ENCODE results near the gene ALK. TPM values are rescaled to one million over a fixed set of nuclear protein-coding genes. Genes with fewer than 3 reads are reported as not detected.

ALK gene
- total RNA-seq, 1 experiment from 2014 or later = 0.87 TPM

DNA sequence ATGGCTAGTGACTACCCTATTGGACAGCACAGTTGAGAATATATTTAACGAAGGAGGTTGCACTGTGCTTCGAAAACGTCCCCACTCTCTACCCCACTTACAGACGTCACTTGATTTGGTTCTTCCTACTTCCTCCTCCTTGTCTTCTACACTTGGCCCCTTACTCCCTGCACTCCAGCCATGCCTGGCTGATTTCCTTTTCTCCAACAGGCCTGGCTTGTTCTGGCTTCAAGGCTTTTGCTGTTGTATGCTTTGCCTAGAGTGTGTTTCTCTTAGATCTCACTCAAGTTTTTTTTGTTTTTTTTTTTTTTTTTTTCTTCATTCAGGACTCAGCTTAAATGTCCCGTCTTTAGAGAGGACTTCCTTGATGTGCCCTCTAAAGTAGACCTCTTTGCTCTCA, 469.4 kb downstream of the ALK start:
- TF ChIP-seq EZH2 (IDR thresholded peaks at IDR 0.05; ENCODE audit: low read length, unreplicated experiment) = no peak
- TF ChIP-seq, protein P1, sequence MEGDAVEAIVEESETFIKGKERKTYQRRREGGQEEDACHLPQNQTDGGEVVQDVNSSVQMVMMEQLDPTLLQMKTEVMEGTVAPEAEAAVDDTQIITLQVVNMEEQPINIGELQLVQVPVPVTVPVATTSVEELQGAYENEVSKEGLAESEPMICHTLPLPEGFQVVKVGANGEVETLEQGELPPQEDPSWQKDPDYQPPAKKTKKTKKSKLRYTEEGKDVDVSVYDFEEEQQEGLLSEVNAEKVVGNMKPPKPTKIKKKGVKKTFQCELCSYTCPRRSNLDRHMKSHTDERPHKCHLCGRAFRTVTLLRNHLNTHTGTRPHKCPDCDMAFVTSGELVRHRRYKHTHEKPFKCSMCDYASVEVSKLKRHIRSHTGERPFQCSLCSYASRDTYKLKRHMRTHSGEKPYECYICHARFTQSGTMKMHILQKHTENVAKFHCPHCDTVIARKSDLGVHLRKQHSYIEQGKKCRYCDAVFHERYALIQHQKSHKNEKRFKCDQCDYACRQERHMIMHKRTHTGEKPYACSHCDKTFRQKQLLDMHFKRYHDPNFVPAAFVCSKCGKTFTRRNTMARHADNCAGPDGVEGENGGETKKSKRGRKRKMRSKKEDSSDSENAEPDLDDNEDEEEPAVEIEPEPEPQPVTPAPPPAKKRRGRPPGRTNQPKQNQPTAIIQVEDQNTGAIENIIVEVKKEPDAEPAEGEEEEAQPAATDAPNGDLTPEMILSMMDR (conservative IDR thresholded peaks at IDR 0.05; ENCODE audit: low read depth, low read length) = no peak
- no peak for TF ChIP-seq EZH2phosphoT487 (IDR thresholded peaks at IDR 0.05; ENCODE audit: borderline replicate concordance, low read length)
- no peak overlapping the region for H2AFZ ChIP-seq (ENCODE audit: low read length)
- H3K4me1 ChIP-seq (ENCODE audit: insufficient read depth, low read length) = 0 out of 2 replicates have a peak, but pooled peaks cover 4% of the 10 kb centered on the region
- H3K27me3 ChIP-seq (ENCODE audit: low read length) = no peaks in the 10 kb centered on the region
- H4K20me1 ChIP-seq (ENCODE audit: low read length) = no peaks in the 10 kb centered on the region
- ChIA-PET CTCF (no interaction called here), POLR2A (ENCODE audit: unreplicated experiment) (no interaction called here)
- no peak overlapping the region for H3K4me2 ChIP-seq (ENCODE audit: low read length)
- H3K9me2 ChIP-seq (replicated peaks; ENCODE audit: low read length) = no peaks in the 10 kb centered on the region
- no TSS peak for BruUV-seq (replicated peaks)
- intact Hi-C loops (cut with micrococcal nuclease) = no loop called here
- H3K79me2 ChIP-seq (ENCODE audit: low read length) = no peaks in the 10 kb centered on the region
- no peak overlapping the region for H3K9ac ChIP-seq (ENCODE audit: low read length)
- no peaks in the 10 kb centered on the region for H3F3A ChIP-seq (ENCODE audit: low read length, unreplicated experiment)
- H3K27ac ChIP-seq (ENCODE audit: low read length) = no peak overlapping the region
- no peaks in the 10 kb centered on the region for H3K36me3 ChIP-seq (ENCODE audit: low read depth, low read length)
- DNase-seq = no peak
- H3K4me3 ChIP-seq (ENCODE audit: low read length) = no peak overlapping the region
- ATAC-seq = no peak
- H3K9me3 ChIP-seq (ENCODE audit: low read length) = no peaks in the 10 kb centered on the region

DNA sequence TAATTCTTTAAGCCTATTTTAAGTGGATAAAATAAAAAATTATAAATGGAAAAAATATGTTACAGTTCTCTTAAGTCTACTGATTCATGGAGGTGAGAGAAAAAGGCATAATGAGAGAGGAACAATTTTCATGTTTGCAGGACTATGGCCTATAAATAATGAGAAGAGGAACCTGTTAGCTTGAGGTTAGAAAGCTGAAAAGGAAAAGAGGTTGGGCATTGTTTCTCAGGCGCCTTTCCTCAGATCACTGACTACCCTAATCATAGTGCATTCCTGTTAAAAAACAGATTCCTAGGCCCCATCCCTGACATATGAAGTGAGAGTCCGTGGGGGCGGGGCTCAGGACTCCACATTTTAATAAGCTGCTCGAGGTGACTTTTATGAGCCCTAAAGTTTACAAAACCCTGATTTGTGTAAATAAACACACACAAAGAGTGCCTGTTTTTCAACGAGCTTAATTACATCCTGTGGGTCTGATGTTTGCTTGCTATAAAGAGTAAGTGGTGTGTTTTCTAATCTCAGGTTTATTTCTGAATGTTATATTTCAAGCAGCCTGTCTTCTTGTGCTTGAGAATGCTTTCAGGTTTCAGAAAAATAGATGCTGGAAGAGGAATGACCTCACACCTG, 470.7 kb downstream of the ALK start:
- no TSS peak for BruUV-seq (replicated peaks)
- ATAC-seq (peak; percentile 31), DNase-seq (no peak)
- no peaks in the 10 kb centered on the region for H3K79me2 ChIP-seq (ENCODE audit: low read length)
- no peak overlapping the region for H3K4me3 ChIP-seq (ENCODE audit: low read length)
- no peaks in the 10 kb centered on the region for H3K9me2 ChIP-seq (replicated peaks; ENCODE audit: low read length)
- TF ChIP-seq EZH2phosphoT487 (IDR thresholded peaks at IDR 0.05; ENCODE audit: borderline replicate concordance, low read length) = no peak
- TF ChIP-seq EZH2 (IDR thresholded peaks at IDR 0.05; ENCODE audit: low read length, unreplicated experiment) = no peak
- TF ChIP-seq, protein P1 (conservative IDR thresholded peaks at IDR 0.05; ENCODE audit: low read depth, low read length) = no peak
- ChIA-PET POLR2A (ENCODE audit: unreplicated experiment) (no interaction called here), CTCF (no interaction called here)
- H4K20me1 ChIP-seq (ENCODE audit: low read length) = no peaks in the 10 kb centered on the region
- no peak overlapping the region for H3K4me2 ChIP-seq (ENCODE audit: low read length)
- H3K27me3 ChIP-seq (ENCODE audit: low read length) = no peaks in the 10 kb centered on the region
- no peak overlapping the region for H3K27ac ChIP-seq (ENCODE audit: low read length)
- no peaks in the 10 kb centered on the region for H3K9me3 ChIP-seq (ENCODE audit: low read length)
- no peaks in the 10 kb centered on the region for H3F3A ChIP-seq (ENCODE audit: low read length, unreplicated experiment)
- 0 out of 2 replicates have a peak, but pooled peaks cover 4% of the 10 kb centered on the region for H3K4me1 ChIP-seq (ENCODE audit: insufficient read depth, low read length)
- no peak overlapping the region for H2AFZ ChIP-seq (ENCODE audit: low read length)
- H3K9ac ChIP-seq (ENCODE audit: low read length) = no peak overlapping the region
- no peaks in the 10 kb centered on the region for H3K36me3 ChIP-seq (ENCODE audit: low read depth, low read length)
- intact Hi-C loops (cut with micrococcal nuclease) = no loop called here

DNA sequence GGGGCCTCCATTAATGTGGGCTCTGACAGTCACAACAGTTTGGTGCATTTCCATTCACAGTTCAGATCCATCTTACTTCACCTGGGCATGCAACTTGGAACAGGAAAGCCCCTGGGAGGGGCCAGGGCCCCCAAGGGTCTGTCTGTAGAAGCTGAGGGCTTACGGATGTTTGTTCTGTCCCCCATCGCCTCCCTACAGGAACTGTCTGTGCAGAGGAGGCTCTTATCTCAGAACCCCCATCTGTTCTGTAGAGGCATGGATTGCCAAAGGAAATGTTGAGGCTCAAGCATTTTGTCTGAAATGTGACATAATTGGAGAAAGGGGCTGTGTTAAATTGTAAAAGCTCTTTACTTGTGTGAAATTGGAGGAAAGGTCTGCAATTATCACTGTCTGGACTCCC, 471.9 kb downstream of the ALK start:
- no peak for ATAC-seq
- Histone ChIP-seq H3K79me2 (ENCODE audit: low read length) (no peaks in the 10 kb centered on the region), H3K9ac (ENCODE audit: low read length) (no peak overlapping the region), H2AFZ (ENCODE audit: low read length) (no peak overlapping the region), H3K4me2 (ENCODE audit: low read length) (no peak overlapping the region), H3K9me2 (replicated peaks; ENCODE audit: low read length) (no peaks in the 10 kb centered on the region), H3K36me3 (ENCODE audit: low read depth, low read length) (no peaks in the 10 kb centered on the region), H4K20me1 (ENCODE audit: low read length) (no peaks in the 10 kb centered on the region), H3F3A (ENCODE audit: low read length, unreplicated experiment) (no peaks in the 10 kb centered on the region), H3K4me1 (ENCODE audit: insufficient read depth, low read length) (0 out of 2 replicates have a peak, but pooled peaks cover 4% of the 10 kb centered on the region), H3K27ac (ENCODE audit: low read length) (no peak overlapping the region), H3K9me3 (ENCODE audit: low read length) (no peaks in the 10 kb centered on the region), H3K27me3 (ENCODE audit: low read length) (no peaks in the 10 kb centered on the region), H3K4me3 (ENCODE audit: low read length) (no peak overlapping the region)
- DNase-seq = no peak
- BruUV-seq (replicated peaks) = no TSS peak
- POLR2A ChIA-PET (ENCODE audit: unreplicated experiment) = no interaction called here
- CTCF ChIA-PET = no interaction called here
- no peak for TF ChIP-seq EZH2 (IDR thresholded peaks at IDR 0.05; ENCODE audit: low read length, unreplicated experiment)
- TF ChIP-seq, protein P1 (conservative IDR thresholded peaks at IDR 0.05; ENCODE audit: low read depth, low read length) = no peak
- TF ChIP-seq EZH2phosphoT487 (IDR thresholded peaks at IDR 0.05; ENCODE audit: borderline replicate concordance, low read length) = no peak
- intact Hi-C loops (cut with micrococcal nuclease) = no loop called here
